ENCODE data around the gene EPHA4.

The EPHA4 gene

DNA sequence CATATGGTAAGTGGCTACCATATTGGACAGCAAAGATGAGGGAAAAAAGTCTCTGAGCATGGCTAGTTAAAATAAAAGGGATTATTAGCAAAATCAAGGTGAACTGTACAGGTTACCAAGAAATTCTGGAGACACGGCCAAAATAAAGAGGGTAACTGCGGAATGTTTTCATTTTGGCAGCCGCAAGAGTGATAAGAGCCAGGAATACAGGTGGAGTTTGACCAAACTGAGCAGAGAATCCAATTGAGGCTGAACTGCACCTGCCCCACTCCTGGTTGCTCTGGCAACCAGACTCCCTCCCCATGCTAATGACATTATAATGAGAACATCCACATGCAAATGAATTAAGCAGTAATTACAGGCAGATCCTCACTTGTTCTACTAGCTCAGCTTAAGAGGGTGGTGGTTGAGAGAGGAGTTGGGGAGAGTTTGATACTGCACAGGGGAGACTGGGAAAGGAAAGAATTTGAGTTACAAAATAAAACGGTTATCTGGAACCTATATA is 18.8 kb upstream of the EPHA4 start:
- Histone ChIP-seq H3K27ac (ENCODE audit: low read length) (no peak overlapping the region), H3K9me3 (ENCODE audit: insufficient read depth, low read length, severe bottlenecking) (no peaks in the 10 kb centered on the region), H2AFZ (ENCODE audit: low read depth, low read length) (no peak overlapping the region), H3K36me3 (ENCODE audit: insufficient read depth, low read length) (no peaks in the 10 kb centered on the region), H4K20me1 (ENCODE audit: insufficient read depth, low read length) (no peaks in the 10 kb centered on the region), H3K79me2 (ENCODE audit: insufficient read depth, low read length) (no peaks in the 10 kb centered on the region), H3K4me3 (ENCODE audit: low read depth in 1 of 2, low read length in 2 of 2) (no peak overlapping the region), H3K4me2 (ENCODE audit: insufficient read depth, low read length) (no peak overlapping the region), H3K27me3 (ENCODE audit: insufficient read depth, low read length, poor library complexity) (no peaks in the 10 kb centered on the region), H3K4me1 (ENCODE audit: insufficient read depth, low read length) (no peaks in the 10 kb centered on the region), H3K9ac (ENCODE audit: low read depth, low read length) (no peak overlapping the region)
- ATAC-seq (ENCODE audit: insufficient read depth, low read depth) = no peak
- DNase-seq = no peak
- TF ChIP-seq EZH2 (IDR thresholded peaks at IDR 0.05; ENCODE audit: borderline replicate concordance, low read depth, low read length, severe bottlenecking) = no peak
- TF ChIP-seq, protein P1, sequence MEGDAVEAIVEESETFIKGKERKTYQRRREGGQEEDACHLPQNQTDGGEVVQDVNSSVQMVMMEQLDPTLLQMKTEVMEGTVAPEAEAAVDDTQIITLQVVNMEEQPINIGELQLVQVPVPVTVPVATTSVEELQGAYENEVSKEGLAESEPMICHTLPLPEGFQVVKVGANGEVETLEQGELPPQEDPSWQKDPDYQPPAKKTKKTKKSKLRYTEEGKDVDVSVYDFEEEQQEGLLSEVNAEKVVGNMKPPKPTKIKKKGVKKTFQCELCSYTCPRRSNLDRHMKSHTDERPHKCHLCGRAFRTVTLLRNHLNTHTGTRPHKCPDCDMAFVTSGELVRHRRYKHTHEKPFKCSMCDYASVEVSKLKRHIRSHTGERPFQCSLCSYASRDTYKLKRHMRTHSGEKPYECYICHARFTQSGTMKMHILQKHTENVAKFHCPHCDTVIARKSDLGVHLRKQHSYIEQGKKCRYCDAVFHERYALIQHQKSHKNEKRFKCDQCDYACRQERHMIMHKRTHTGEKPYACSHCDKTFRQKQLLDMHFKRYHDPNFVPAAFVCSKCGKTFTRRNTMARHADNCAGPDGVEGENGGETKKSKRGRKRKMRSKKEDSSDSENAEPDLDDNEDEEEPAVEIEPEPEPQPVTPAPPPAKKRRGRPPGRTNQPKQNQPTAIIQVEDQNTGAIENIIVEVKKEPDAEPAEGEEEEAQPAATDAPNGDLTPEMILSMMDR (IDR thresholded peaks at IDR 0.05; ENCODE audit: borderline replicate concordance, extremely low read depth, low read length, poor library complexity, severe bottlenecking) = no peak

DNA sequence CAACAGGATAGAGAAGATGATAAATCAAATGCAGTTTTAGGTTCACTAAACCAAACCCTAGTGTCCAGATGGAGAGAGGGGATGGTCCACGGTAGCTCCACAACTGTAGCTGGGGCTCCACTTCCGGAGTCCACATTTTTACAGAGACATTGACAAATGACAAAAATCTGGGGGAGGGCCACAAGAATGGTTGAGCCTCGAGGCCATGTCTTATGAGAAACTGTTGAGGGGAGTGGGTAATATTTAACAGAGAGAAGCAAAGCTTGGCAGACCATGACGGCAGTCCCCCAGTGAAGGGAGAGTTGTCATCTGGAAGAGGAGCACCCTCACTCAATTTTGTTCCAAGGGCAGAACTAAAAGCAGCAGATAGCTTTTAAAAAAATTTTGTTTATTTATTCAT is 17.6 kb upstream of the EPHA4 start:
- no peaks in the 10 kb centered on the region for H3K4me1 ChIP-seq (ENCODE audit: insufficient read depth, low read length)
- H3K9me3 ChIP-seq (ENCODE audit: insufficient read depth, low read length, severe bottlenecking) = no peaks in the 10 kb centered on the region
- no peak overlapping the region for H3K4me3 ChIP-seq (ENCODE audit: low read depth in 1 of 2, low read length in 2 of 2)
- no peak for DNase-seq
- no peaks in the 10 kb centered on the region for H3K27me3 ChIP-seq (ENCODE audit: insufficient read depth, low read length, poor library complexity)
- no peak overlapping the region for H3K27ac ChIP-seq (ENCODE audit: low read length)
- H3K4me2 ChIP-seq (ENCODE audit: insufficient read depth, low read length) = no peak overlapping the region
- no peak for ATAC-seq (ENCODE audit: insufficient read depth, low read depth)
- H3K79me2 ChIP-seq (ENCODE audit: insufficient read depth, low read length) = no peaks in the 10 kb centered on the region
- no peaks in the 10 kb centered on the region for H3K36me3 ChIP-seq (ENCODE audit: insufficient read depth, low read length)
- no peak overlapping the region for H2AFZ ChIP-seq (ENCODE audit: low read depth, low read length)
- TF ChIP-seq, protein P1 (IDR thresholded peaks at IDR 0.05; ENCODE audit: borderline replicate concordance, extremely low read depth, low read length, poor library complexity, severe bottlenecking) = no peak
- TF ChIP-seq EZH2 (IDR thresholded peaks at IDR 0.05; ENCODE audit: borderline replicate concordance, low read depth, low read length, severe bottlenecking) = no peak
- H4K20me1 ChIP-seq (ENCODE audit: insufficient read depth, low read length) = no peaks in the 10 kb centered on the region
- H3K9ac ChIP-seq (ENCODE audit: low read depth, low read length) = no peak overlapping the region

DNA sequence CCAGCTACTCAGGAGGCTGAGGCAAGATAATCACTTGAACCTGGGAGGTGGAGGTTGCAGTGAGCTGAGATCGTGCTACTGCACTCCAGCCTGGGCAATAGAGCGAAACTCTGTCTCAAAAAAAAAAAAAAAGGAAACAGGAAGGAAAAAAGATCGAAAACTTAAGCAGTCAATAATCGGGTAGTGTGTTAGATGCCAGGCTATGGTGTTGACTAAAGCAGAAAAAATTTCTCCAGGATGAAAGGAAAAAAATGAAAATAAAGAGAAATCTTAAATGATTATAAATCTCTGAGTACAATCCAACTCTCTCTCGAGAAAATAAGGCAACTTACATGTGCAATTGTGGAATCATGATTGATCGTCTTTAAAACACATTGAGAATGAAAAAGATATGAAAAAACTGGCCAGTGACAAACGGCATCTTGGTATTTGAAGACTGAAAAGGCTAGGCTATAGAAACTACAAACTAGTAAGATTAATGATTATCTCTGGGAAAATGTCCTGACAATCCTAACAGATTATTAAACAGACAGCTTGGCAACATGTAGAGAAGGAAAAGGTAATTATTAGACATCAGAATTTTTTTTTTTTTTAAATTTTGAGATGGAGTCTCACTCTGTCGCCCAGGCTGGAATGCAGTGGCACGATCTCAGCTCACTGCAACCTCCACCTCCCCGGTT is 16.3 kb upstream of the EPHA4 start:
- no peak for DNase-seq
- Histone ChIP-seq H3K4me3 (ENCODE audit: low read depth in 1 of 2, low read length in 2 of 2) (no peak overlapping the region), H3K27me3 (ENCODE audit: insufficient read depth, low read length, poor library complexity) (no peaks in the 10 kb centered on the region), H3K79me2 (ENCODE audit: insufficient read depth, low read length) (no peaks in the 10 kb centered on the region), H3K9ac (ENCODE audit: low read depth, low read length) (no peak overlapping the region), H3K27ac (ENCODE audit: low read length) (no peak overlapping the region), H3K4me2 (ENCODE audit: insufficient read depth, low read length) (no peak overlapping the region), H4K20me1 (ENCODE audit: insufficient read depth, low read length) (no peaks in the 10 kb centered on the region), H3K4me1 (ENCODE audit: insufficient read depth, low read length) (no peaks in the 10 kb centered on the region), H3K36me3 (ENCODE audit: insufficient read depth, low read length) (no peaks in the 10 kb centered on the region), H3K9me3 (ENCODE audit: insufficient read depth, low read length, severe bottlenecking) (no peaks in the 10 kb centered on the region), H2AFZ (ENCODE audit: low read depth, low read length) (no peak overlapping the region)
- ATAC-seq (ENCODE audit: insufficient read depth, low read depth) = no peak
- TF ChIP-seq, protein P1 (IDR thresholded peaks at IDR 0.05; ENCODE audit: borderline replicate concordance, extremely low read depth, low read length, poor library complexity, severe bottlenecking) = no peak
- no peak for TF ChIP-seq EZH2 (IDR thresholded peaks at IDR 0.05; ENCODE audit: borderline replicate concordance, low read depth, low read length, severe bottlenecking)
